NCI-H748 (cell line): ENCODE data around the gene NKTR.

ENCODE experiments used
- DNase-seq: peaks from one replicate; lab custom pipeline; 2025; ENCODE audit not compliant: unreplicated experiment; lab: John Stamatoyannopoulos, UW

The NKTR gene

GRCh38 chr3:42678447-42678846 lies 78.0 kb downstream of the NKTR start:
- no peak for DNase-seq

DNA sequence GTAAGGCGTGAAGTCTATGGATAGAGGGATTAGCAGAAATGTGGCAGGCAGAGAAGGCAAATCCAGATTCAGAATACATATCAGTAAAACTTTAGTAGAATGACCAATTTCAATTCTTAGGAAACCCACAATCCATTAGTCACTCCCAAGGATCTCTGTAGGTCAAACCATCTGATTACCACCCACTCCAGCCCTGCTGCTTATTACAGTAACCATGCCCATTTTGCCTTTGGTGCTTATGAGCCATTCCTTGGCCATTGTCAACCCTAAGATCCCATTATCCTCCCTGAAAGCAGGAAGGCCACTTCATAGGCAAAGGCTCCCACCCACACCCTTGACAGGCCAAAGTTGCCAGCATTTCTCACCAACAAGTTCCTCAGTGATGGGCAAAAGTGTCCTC lies 79.8 kb downstream of the NKTR start:
- DNase-seq, result no peak

DNA sequence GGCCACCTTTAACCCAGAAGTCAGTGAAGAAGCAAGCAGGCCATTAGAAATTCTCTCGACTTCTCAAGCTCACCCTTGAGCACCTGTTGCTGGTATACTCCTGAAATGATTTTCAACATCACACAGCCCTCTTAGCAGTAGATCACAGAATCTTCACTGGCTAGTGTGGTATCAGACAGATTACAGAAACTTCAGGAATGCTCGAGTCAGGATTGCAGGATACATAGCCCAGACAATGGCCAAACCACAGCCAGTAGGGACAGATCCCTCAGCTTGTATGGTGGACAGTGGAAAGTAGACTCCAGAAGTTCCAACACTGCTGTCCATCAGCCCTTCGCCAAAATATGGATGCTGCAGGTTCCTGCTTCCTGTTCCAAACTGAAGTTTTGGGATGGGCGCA lies 80.3 kb downstream of the NKTR start:
- no peak for DNase-seq

DNA sequence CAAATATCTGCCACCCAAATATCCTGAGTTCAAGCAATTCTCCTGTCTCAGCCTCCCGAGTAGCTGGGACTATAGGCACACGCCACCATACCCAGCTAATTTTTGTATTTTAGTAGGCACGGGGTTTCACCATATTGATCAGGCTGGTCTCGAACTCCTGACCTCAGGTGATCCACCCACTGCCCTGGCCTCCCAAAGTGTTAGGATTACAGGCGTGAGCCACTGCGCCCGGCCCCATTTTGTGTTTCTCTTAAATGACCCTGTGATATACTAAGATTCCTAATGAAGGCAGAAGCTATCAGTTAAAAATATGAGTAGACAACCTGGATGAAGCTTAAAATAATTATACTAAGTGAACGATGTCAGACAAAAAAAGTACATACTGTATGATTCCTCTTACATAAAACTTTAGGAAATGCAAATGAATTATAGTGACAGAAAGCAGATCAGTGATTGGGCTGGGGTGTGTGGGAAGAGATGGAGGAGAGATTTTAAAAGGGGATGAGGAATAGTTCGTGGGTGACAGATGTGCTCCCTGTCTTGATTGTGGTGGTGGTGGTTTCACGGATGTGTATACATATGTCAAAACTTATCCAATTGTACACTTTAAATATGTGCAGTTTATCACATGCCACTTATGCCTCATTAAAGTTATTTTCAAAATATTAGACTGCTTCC lies 81.0 kb downstream of the NKTR start:
- DNase-seq, result no peak

DNA sequence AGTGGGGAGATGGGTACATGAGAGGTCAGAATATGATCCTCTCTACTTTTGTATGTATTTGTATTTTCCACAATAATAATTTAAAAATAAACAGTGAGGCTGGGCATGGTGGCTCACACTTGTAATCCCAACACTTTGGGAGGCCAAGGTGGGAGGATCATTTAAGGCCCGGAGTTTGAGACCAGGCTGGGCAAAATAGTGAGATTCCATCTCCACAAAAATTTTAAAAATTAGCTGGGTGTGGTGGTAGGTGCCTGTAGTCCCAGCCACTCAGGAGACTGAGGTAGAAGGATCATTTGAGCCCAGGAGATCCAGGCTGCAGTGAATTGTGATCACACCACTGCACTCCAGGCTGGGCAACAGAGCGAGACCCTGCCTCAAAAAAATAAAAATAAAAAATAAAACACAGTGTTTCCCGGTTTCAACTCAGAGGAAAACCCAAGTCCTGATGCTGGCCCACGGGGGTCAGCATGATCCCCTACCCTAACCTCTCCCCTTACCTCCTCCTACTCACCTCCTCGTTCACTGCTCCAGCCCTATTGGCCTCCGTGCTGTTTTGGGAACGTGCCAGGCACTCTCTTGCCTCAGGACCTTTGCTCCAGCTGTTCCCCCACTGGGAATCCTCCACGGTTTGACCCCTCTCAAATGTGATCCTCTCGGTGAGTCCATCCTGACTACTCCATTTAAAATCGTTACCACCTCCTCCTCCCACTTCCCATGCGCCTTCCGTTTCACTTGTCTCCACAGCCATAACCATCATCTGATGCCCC lies 82.0 kb downstream of the NKTR start:
- DNase-seq, result no peak

DNA sequence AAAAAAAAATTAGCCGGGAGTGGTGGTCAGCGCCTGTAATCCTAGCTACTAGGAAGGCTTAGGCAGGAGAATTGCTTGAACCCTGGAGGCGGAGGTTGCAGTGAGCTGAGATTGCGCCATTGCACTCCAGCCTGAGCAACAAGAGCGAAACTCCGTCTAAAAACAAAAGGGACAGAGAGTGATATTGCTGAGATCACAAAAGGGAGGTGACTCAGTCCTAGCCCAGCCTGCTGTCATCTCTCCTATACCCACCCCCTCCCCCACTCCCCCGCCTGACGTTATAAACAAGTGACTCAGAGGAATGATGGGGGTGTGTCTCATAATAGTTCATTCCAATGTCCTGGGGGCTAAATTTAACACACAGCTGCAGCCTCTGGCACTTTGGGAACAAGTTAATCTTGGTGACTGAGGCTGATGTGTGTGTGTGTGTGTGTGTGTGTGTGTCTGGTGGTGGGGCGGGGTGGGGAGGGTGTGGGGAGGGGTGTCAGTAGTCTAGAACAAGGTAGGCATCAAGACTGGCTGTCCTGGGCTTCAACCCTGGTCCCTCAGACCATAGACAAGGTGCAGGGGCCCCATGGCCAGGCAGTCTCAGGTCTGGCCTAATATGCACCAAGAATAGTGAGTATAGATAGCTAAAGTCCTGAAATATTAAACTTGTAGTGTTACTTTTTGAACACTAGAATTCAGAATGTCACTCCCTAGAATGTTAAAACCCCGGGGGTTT lies 83.6 kb downstream of the NKTR start:
- DNase-seq, result peak; percentile 1

DNA sequence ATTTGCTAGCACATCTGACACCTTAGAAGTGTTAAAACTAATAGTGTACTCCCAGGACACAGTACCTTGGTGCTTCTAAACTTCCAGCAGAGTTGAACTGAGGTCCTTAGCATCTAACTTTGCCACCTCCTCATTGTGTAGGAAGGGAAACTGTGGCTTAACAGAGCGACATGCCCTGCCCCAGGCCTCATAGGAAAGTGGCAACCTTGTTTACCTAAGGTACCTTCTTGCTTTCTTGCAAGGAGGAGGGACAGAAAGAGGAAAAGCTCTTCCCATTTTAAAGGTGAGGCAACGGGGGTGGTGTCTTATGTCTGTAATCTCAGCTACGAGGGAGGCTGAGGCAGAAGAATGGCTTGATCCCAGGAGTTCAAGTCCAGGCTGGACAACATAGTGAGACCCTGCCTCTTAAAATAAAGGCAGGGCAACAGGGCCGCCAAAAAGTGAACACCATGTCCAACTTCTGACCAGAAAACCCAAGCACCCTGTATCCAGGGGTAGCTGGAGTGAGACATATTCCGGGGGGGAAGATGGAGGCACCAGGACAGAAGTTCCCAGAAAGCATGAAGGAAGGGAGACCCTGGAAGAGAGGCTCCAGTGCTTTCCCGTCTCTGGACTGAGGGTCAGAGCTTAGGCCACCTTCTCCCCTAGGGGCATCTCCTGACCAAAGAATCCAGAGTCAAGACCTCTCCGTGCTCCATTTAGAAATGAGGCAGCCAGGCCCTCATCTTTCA lies 84.3 kb downstream of the NKTR start:
- no peak for DNase-seq

GRCh38 chr3:42685363-42685881 lies 84.9 kb downstream of the NKTR start, which contains the start of gene KLHL40:
Gene KLHL40 (plus strand): TSS chr3:42685537. CDS start chr3:42685619, 82 bp downstream.
- DNase-seq, result no peak

DNA sequence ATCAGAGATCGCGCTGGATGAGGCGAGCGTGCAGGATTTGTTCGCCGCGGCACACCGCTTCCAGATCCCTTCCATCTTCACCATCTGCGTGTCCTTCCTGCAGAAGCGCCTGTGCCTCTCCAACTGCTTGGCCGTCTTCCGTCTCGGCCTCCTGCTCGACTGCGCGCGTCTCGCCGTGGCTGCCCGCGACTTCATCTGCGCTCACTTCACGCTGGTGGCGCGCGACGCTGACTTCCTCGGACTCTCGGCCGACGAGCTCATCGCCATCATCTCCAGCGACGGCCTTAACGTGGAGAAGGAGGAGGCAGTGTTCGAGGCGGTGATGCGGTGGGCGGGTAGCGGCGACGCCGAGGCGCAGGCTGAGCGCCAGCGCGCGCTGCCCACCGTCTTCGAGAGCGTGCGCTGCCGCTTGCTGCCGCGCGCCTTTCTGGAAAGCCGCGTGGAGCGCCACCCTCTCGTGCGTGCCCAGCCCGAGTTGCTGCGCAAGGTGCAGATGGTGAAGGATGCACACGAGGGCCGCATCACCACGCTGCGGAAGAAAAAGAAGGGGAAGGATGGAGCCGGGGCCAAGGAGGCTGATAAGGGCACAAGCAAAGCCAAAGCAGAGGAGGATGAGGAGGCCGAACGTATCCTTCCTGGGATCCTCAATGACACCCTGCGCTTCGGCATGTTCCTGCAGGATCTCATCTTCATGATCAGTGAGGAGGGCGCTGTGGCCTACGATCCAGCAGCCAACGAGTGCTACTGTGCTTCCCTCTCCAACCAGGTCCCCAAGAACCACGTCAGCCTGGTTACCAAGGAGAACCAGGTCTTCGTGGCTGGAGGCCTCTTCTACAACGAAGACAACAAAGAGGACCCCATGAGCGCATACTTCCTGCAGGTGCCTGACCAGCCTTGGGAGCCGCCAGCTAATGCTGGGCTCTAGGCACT lies 85.7 kb downstream of the NKTR start:
- no peak for DNase-seq

DNA sequence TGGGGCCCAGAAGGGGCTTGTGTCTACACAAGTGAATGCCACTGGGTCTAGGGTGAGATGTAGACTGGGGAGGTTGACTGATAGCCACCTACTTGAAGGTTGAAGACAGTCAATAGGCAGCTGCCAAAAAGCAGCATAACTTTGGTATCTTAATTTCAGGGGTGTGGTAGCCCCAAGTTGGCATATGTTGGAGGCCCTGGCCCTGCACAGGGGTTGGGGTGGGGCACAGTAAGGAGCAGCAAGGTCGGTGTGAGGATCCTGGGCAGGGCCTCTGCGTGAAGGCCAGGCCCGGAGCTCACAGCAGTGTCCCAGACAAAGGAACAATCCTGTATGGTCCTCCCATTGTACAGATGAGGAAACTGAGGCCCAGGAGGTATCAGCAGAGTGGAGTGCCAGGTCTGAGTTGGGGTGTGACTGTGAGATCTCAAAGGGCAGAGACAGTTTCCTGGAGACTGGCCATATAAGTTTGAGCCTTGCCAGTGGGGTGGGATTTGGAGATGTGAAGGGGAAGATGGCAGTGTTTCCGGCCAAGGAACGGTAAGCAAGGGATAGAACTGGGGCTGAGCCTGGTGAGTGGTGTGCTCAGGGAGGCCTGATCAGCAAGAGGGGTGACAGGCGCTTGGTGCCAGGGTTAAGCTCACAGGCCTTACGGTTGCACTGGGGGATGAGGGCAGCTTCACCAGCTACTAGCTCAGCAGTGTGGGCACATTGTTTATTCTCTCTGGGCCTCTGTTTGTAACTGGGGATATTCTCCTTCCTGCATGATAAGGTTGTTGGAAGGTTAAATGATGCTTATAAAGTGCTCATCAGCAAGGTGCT lies 86.6 kb downstream of the NKTR start:
- no peak for DNase-seq

GRCh38 chr3:42688016-42688415 lies 87.5 kb downstream of the NKTR start:
- DNase-seq, result no peak

GRCh38 chr3:42688487-42689420 lies 88.3 kb downstream of the NKTR start:
- no peak for DNase-seq

DNA sequence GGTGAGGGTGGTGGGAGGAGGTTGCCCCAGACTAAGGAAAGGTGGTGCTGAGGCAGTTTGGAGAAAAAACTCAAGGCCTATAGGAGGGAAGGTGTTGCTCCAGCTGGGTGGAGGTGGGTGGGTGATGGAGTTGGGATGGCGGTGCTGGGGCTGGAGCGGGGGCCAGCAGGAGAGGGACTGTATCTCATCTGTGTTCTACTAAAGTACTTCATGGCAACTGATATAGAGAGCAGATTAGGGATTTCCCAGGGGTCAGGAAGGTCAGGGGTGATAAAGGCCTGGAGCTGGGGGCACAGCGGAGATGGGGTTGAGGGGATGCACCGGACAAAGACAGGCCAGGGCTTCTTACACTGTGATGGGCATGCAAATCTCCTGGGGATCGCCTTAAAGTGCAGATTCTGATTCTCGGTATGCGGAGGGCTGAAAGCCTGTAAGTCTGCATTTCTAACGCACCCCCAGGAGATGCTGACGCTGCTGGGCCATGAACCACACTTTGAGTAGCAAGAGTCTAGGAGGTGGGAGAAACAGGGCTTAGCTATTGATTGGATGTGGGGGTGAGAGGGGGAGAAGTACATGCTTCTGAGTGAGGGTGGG lies 89.0 kb downstream of the NKTR start:
- no peak for DNase-seq

DNA sequence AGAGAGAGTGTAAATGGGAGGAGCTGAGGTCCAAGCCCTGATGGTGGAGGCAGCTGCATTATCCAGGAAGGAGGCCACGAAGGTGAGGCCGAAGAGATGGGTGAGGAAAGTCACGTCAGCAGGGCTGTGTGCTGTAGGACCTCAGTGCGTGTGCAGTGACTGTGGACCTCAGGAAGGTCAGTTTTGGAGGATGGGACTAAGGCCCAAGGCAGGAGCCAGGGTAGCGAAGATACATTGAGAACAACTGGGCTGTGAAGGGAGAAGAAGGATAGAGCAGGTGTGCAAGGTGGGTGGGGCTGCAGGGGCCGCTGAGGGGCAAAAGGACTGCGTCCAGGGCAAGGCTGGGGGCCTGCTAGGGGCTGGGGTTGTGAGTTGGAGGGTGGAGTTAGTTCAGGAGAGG lies 89.7 kb downstream of the NKTR start:
- no peak for DNase-seq

DNA sequence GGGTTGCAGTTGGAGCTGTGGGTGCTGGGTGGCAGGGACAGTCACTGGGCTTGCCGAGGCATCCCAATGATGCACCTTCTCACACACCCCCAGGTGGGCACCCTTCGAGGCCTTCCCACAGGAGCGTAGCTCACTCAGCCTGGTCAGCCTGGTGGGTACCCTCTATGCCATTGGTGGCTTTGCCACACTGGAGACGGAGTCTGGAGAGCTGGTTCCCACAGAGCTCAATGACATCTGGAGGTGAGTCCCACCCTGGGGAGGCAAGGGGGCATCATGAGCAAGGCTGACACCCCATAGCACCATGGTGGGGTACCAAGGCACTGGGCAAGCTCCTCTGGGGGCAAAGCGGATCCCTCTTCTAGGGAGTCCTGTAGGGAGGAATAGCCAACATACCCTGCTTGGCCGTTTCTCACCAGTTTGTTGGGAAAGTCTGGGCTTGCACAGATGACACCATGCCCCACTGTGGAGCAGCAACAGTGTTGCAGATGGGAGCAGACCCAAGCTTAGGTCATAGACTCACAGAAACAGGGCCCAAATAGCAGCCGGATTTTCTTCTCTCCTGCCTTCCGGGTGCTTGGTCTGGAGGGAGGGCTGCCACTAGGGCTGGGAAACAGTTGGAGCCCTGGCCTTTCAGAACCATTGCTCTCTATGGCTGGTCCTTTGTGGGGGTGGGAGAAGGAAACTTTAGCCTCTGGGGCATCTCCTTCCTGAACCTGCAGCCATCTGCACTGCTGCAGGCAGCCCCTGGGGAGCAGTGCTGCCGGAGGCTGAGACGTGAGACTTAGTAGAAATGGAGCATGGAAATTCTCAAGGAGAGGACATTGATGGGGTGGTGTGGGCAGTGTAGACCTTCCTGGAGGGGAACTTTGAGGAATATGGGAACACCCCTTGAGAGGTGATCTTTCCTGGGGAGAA lies 90.5 kb downstream of the NKTR start:
- DNase-seq, result no peak

- DNase-seq, result no peak
Measured at GRCh38 chr3:42691816-42692666, 91.6 kb downstream of the NKTR start.
